Measurements from ENCODE around the gene ARHGAP6.

The ARHGAP6 gene

GRCh38 chrX:11439846-11440245 is 225.9 kb downstream of the ARHGAP6 start:
- no peak for DNase-seq (ENCODE audit: low read depth)
- in situ Hi-C loops (cut with HindIII; ENCODE audit: low sequenced_read_pairs), result no loop called here
- H3K4me3 ChIP-seq (ENCODE audit: low read depth, low read length), result no peak overlapping the region
- TF ChIP-seq CTCF (IDR thresholded peaks at IDR 0.05; ENCODE audit: low read depth, low read length, missing control alignments), result no peak

- TF ChIP-seq CTCF (IDR thresholded peaks at IDR 0.05; ENCODE audit: low read depth, low read length, missing control alignments), result no peak
- H3K4me3 ChIP-seq (ENCODE audit: low read depth, low read length), result no peak overlapping the region
- in situ Hi-C loops (cut with HindIII; ENCODE audit: low sequenced_read_pairs), result no loop called here
- no peak for DNase-seq (ENCODE audit: low read depth)
These were observed 227.0 kb downstream of the ARHGAP6 start for GRCh38 chrX:11438767-11439166.

GRCh38 chrX:11438380-11438723 is 227.4 kb downstream of the ARHGAP6 start:
- H3K4me3 ChIP-seq (ENCODE audit: low read depth, low read length), result no peak overlapping the region
- TF ChIP-seq CTCF (IDR thresholded peaks at IDR 0.05; ENCODE audit: low read depth, low read length, missing control alignments), result no peak
- no peak for DNase-seq (ENCODE audit: low read depth)
- in situ Hi-C loops (cut with HindIII; ENCODE audit: low sequenced_read_pairs), result no loop called here

- peak; percentile 47 for DNase-seq (ENCODE audit: low read depth)
- in situ Hi-C loops (cut with HindIII; ENCODE audit: low sequenced_read_pairs), result no loop called here
- no peak overlapping the region for H3K4me3 ChIP-seq (ENCODE audit: low read depth, low read length)
- TF ChIP-seq CTCF (IDR thresholded peaks at IDR 0.05; ENCODE audit: low read depth, low read length, missing control alignments), result no peak
These were observed 227.9 kb downstream of the ARHGAP6 start for GRCh38 chrX:11437642-11438379.

- DNase-seq (ENCODE audit: low read depth), result peak; percentile 78
- in situ Hi-C loops (cut with HindIII; ENCODE audit: low sequenced_read_pairs), result no loop called here
- no peak overlapping the region for H3K4me3 ChIP-seq (ENCODE audit: low read depth, low read length)
- no peak for TF ChIP-seq CTCF (IDR thresholded peaks at IDR 0.05; ENCODE audit: low read depth, low read length, missing control alignments)
These were observed 230.2 kb downstream of the ARHGAP6 start for GRCh38 chrX:11435568-11435967.

GRCh38 chrX:11434607-11435006 is 231.1 kb downstream of the ARHGAP6 start:
- in situ Hi-C loops (cut with HindIII; ENCODE audit: low sequenced_read_pairs), result no loop called here
- DNase-seq (ENCODE audit: low read depth), result no peak
- no peak overlapping the region for H3K4me3 ChIP-seq (ENCODE audit: low read depth, low read length)
- TF ChIP-seq CTCF (IDR thresholded peaks at IDR 0.05; ENCODE audit: low read depth, low read length, missing control alignments), result no peak
